ENCODE measurements around the gene RGS6. TPM values are rescaled to one million over a fixed set of nuclear protein-coding genes. Genes with fewer than 3 reads are reported as not detected.

RGS6 gene
- total and polyA plus RNA-seq, 4 donors, result 0.06 to 5.3 (median 0.17) TPM; not detected in 1

GRCh38 chr14:72443256-72443655 is 511.0 kb downstream of the RGS6 start:
- Histone ChIP-seq H3K27me3 (ENCODE audit: control insufficient read depth in 4 of 4, insufficient read depth in 4 of 4, low read length in 3 of 4) (no peaks in the 10 kb centered on the region), H3K36me3 (ENCODE audit: control insufficient read depth in 4 of 4, insufficient read depth in 3 of 4, low read depth in 1 of 4, low read length in 3 of 4) (no peaks in the 10 kb centered on the region), H3K4me1 (ENCODE audit: control insufficient read depth in 4 of 4, insufficient read depth in 4 of 4, low read length in 3 of 4) (no peaks in the 10 kb centered on the region), H3K9ac (ENCODE audit: low read depth in 1 of 2, low read length in 2 of 2) (no peak overlapping the region), H3K4me3 (ENCODE audit: low read depth in 1 of 3, low read length in 3 of 3) (no peak overlapping the region), H3K9me3 (ENCODE audit: control insufficient read depth in 4 of 4, low read length in 3 of 4) (no peaks in the 10 kb centered on the region), H3K27ac (ENCODE audit: low read depth in 1 of 2, low read length in 2 of 2) (no peak overlapping the region)
- DNase-seq (ENCODE audit: low spot score), result no peak
- TF ChIP-seq HNF4A (conservative IDR thresholded peaks at IDR 0.05) (no peak), FOXA1 (IDR thresholded peaks at IDR 0.05) (no peak)
- whole genome bisulfite sequencing, result 83% methylated on average over 2 of the region's 2 CpGs

- WGBS, result 64% methylated on average over 8 of the region's 8 CpGs
- Histone ChIP-seq H3K27ac (ENCODE audit: low read depth in 1 of 2, low read length in 2 of 2) (no peak overlapping the region), H3K36me3 (ENCODE audit: control insufficient read depth in 4 of 4, insufficient read depth in 3 of 4, low read depth in 1 of 4, low read length in 3 of 4) (no peaks in the 10 kb centered on the region), H3K4me3 (ENCODE audit: low read depth in 1 of 3, low read length in 3 of 3) (no peak overlapping the region), H3K9ac (ENCODE audit: low read depth in 1 of 2, low read length in 2 of 2) (no peak overlapping the region), H3K27me3 (ENCODE audit: control insufficient read depth in 4 of 4, insufficient read depth in 4 of 4, low read length in 3 of 4) (no peaks in the 10 kb centered on the region), H3K9me3 (ENCODE audit: control insufficient read depth in 4 of 4, low read length in 3 of 4) (no peaks in the 10 kb centered on the region), H3K4me1 (ENCODE audit: control insufficient read depth in 4 of 4, insufficient read depth in 4 of 4, low read length in 3 of 4) (no peaks in the 10 kb centered on the region)
- no peak for DNase-seq (ENCODE audit: low spot score)
- no peak for TF ChIP-seq ZBTB33 (IDR thresholded peaks at IDR 0.05)
- TF ChIP-seq FOXA1 (IDR thresholded peaks at IDR 0.05), result no peak
- TF ChIP-seq TAF1 (conservative IDR thresholded peaks at IDR 0.05), result no peak
- TF ChIP-seq GABPA (IDR thresholded peaks at IDR 0.05 in 1 of 2, conservative IDR thresholded peaks at IDR 0.05 in 1 of 2), result no peak
- TF ChIP-seq YY1 (IDR thresholded peaks at IDR 0.05), result no peak
- no peak for TF ChIP-seq MAX (IDR thresholded peaks at IDR 0.05)
- TF ChIP-seq RAD21 (IDR thresholded peaks at IDR 0.05), result no peak
- no peak for TF ChIP-seq RXRA (IDR thresholded peaks at IDR 0.05)
- no peak for TF ChIP-seq JUND (IDR thresholded peaks at IDR 0.05)
- no peak for TF ChIP-seq SP1 (IDR thresholded peaks at IDR 0.05)
- TF ChIP-seq CTCF (IDR thresholded peaks at IDR 0.05; ENCODE audit: low read depth, low read length, missing input control), result no peak
- TF ChIP-seq REST (IDR thresholded peaks at IDR 0.05), result no peak
- no peak for TF ChIP-seq EGR1 (IDR thresholded peaks at IDR 0.05; ENCODE audit: low read depth in 2 of 2)
- no peak for TF ChIP-seq HNF4A (conservative IDR thresholded peaks at IDR 0.05)
- no peak for TF ChIP-seq FOXA2 (IDR thresholded peaks at IDR 0.05)
- TF ChIP-seq ATF3 (IDR thresholded peaks at IDR 0.05), result no peak
Measured at GRCh38 chr14:72443991-72444441, 511.8 kb downstream of the RGS6 start.
